HEK293T (cell line): Measurements from ENCODE around the gene ZNF317.

ENCODE experiments used
- CTCF ChIA-PET: fragments of 350-600 bp; formaldehyde crosslinking; extraction: SDS; loops from one replicate; lab custom pipeline; 2021; ENCODE audit warnings: antibody characterized with exemption, inconsistent platforms; lab: Yijun Ruan, JAX
- POLR2A ChIA-PET: fragments of 350-600 bp; formaldehyde crosslinking; extraction: SDS; loops from one replicate; lab custom pipeline; 2020; ENCODE audit warnings: antibody characterized with exemption, inconsistent platforms; lab: Yijun Ruan, JAX
- DNase-seq: peaks from one replicate; pipeline ENCODE4 v3.0.0; 2012; ENCODE audit warnings: mixed read lengths; ENCODE audit errors: extremely low spot score
- ARNT ChIP-seq: fragments of 450-650 bp; IDR thresholded peaks from 2 replicates; pipeline ENCODE4 v1.6.1; 2017; ENCODE audit warnings: mild to moderate bottlenecking
- BHLHE40 ChIP-seq: fragments of 450-650 bp; IDR thresholded peaks from 2 replicates; pipeline ENCODE4 v1.6.1; 2016; ENCODE audit warnings: mild to moderate bottlenecking, moderate library complexity, borderline replicate concordance
- CTBP1 ChIP-seq: fragments of 450-650 bp; IDR thresholded peaks from 2 replicates; pipeline ENCODE4 v1.6.1; 2016; ENCODE audit warnings: borderline replicate concordance
- ELF4 ChIP-seq: fragments of 450-650 bp; IDR thresholded peaks from 2 replicates; pipeline ENCODE4 v1.6.1; 2017; ENCODE audit warnings: antibody characterized with exemption
- FOXA1 ChIP-seq: fragments of 450-650 bp; IDR thresholded peaks from 2 replicates; pipeline ENCODE4 v1.6.1; 2016; ENCODE audit warnings: mild to moderate bottlenecking
- FOXK2 ChIP-seq: fragments of 450-650 bp; IDR thresholded peaks from 2 replicates; pipeline ENCODE4 v1.6.1; 2016; ENCODE audit warnings: mild to moderate bottlenecking
- FOXM1 ChIP-seq: fragments of 450-650 bp; IDR thresholded peaks from 2 replicates; pipeline ENCODE4 v1.6.1; 2017; ENCODE audit warnings: mild to moderate bottlenecking, borderline replicate concordance
- HDGF ChIP-seq: fragments of 450-650 bp; IDR thresholded peaks from 2 replicates; pipeline ENCODE4 v1.6.1; 2017; ENCODE audit warnings: antibody characterized with exemption, borderline replicate concordance
- L3MBTL2 ChIP-seq: fragments of 450-650 bp; conservative IDR thresholded peaks from 2 replicates; pipeline ENCODE4 v1.6.1; 2016; ENCODE audit warnings: mild to moderate bottlenecking
- LEF1 ChIP-seq: fragments of 450-650 bp; IDR thresholded peaks from 2 replicates; pipeline ENCODE4 v1.6.1; 2017; ENCODE audit warnings: mild to moderate bottlenecking, borderline replicate concordance
- NFRKB ChIP-seq: fragments of 450-650 bp; IDR thresholded peaks from 2 replicates; pipeline ENCODE4 v1.6.1; 2016; ENCODE audit warnings: mild to moderate bottlenecking, moderate library complexity
- PKNOX1 ChIP-seq: fragments of 450-650 bp; IDR thresholded peaks from 2 replicates; pipeline ENCODE4 v1.6.1; 2016
- SP1 ChIP-seq: fragments of 450-650 bp; IDR thresholded peaks from 2 replicates; pipeline ENCODE4 v1.6.1; 2017
- SUZ12 ChIP-seq: fragments of 450-650 bp; IDR thresholded peaks from 2 replicates; pipeline ENCODE4 v1.6.1; 2016; ENCODE audit warnings: mild to moderate bottlenecking
- TARDBP ChIP-seq: fragments of 450-650 bp; IDR thresholded peaks from 2 replicates; pipeline ENCODE4 v1.6.1; 2016

The ZNF317 gene

DNA sequence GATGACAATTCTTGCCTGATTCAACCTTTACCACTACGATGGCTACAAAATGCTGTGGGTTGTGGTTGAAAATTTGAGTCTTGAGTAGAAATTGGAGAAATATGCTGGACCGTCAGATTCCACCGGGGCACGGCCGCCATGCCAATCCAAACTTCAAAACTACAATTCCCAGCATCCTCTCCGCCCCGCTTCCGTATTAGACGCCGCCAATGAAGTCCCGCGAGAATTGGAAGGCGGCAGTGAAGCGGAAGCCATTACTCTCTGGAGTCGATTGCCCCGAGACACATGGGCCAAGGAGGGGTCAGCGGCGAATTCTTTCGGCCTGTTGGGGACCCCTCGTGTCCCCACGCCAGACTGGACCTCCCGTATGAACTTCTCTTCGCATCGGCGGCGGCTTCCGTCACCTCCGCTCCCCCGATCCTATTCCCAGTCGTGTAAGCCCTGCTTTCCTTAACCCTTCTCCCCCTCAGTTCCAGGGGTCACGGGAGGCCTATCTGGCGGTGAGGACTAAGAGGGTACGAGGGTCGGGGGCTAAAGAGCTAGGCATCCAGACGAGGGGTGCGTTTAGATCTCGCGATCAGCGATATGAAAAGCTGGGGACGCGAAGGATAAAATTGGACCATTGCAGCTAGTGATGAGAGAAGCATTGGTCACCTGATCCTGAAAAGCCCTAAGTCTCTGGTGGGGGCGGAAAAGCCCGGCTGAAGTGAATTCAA, at the start of gene ZNF317:
Gene ZNF317, plus strand, starts transcription at position 239 of the 716 bp plus-strand sequence. CDS start 15,620 bp downstream, outside the sequence.
- ChIA-PET POLR2A (no interaction called here), CTCF (no interaction called here)
- TF ChIP-seq FOXK2 (no peak), ELF4 (peak; percentile 96), LEF1 (no peak), PKNOX1 (peak; percentile 49; the same call in 1 of the 2 replicates), FOXA1 (no peak), CTBP1 (no peak), L3MBTL2 (peak; percentile 85)
- DNase-seq: peak; percentile 86

DNA sequence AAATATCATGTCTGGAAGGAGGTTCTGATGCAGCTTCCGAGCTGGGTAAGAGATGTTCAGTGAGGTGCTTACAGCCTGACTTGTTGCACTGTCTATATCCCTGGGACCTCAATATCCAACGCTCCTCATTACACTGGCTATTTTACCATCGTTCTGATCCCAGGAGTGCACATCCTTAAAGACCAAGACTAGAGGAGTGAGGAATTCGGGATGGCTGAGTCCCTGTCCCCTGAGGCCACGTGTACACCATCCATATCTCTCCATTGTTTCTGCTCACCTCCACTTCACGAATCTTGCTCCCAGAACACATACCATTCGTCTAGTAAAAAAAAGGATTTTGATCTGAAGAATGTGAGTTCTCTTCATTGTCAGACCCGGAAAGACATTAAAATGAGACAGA, 32.8 kb upstream of the ZNF317 start, which contains the start of gene OR7G2:
Gene OR7G2, minus strand, starts transcription at position 101 of the 400 bp plus-strand sequence. CDS start 4,232 bp downstream, outside the sequence.
- no peak for DNase-seq
- ChIA-PET CTCF (interaction anchor here (1.2 kb wide), 1 partner anchor 200 kb away, joined by 3 read pairs; no protein-coding TSS in a partner anchor), POLR2A (no interaction called here)
- TF ChIP-seq ARNT: no peak
- TF ChIP-seq PKNOX1: no peak
- no peak for TF ChIP-seq ELF4
- TF ChIP-seq BHLHE40: no peak
- no peak for TF ChIP-seq SUZ12

- CTCF ChIA-PET: no interaction called here
- TF ChIP-seq PKNOX1 (no peak), L3MBTL2 (no peak), LEF1 (no peak), ELF4 (no peak), FOXK2 (no peak), TARDBP (no peak), BHLHE40 (no peak), FOXM1 (no peak), SUZ12 (no peak), NFRKB (no peak), ARNT (no peak)
- POLR2A ChIA-PET: no interaction called here
These were observed 30.2 kb upstream of the ZNF317 start for GRCh38 chr19:9109959-9110358.

GRCh38 chr19:9115307-9115813, 24.8 kb upstream of the ZNF317 start, which contains the start of gene OR7G1:
OR7G1 (minus strand) TSS chr19:9115763; CDS start chr19:9115763, 0 bp downstream.
- no peak for TF ChIP-seq TARDBP
- TF ChIP-seq HDGF: no peak
- no peak for TF ChIP-seq NFRKB
- TF ChIP-seq ELF4: no peak
- no peak for TF ChIP-seq ARNT
- TF ChIP-seq LEF1: no peak
- TF ChIP-seq SP1: no peak
- no peak for TF ChIP-seq L3MBTL2
- TF ChIP-seq FOXA1: no peak
- TF ChIP-seq SUZ12: no peak
- no peak for DNase-seq
- ChIA-PET POLR2A (no interaction called here), CTCF (no interaction called here)

More at GRCh38 chr19:9109959-9110358, 30.2 kb upstream of the ZNF317 start:
- DNase-seq: no peak

GRCh38 chr19:9116547-9116946, 23.6 kb upstream of the ZNF317 start:
- no peak for TF ChIP-seq FOXK2
- TF ChIP-seq PKNOX1: no peak
- TF ChIP-seq FOXA1: no peak
- TF ChIP-seq FOXM1: no peak
- TF ChIP-seq ELF4: no peak
- TF ChIP-seq TARDBP: no peak
- CTCF ChIA-PET: no interaction called here
- no peak for DNase-seq
- POLR2A ChIA-PET: interaction anchor here (0.6 kb wide), 1 partner anchor 560 kb away, joined by 4 read pairs; no protein-coding TSS in a partner anchor

- POLR2A ChIA-PET: no interaction called here
- no peak for TF ChIP-seq SUZ12
- CTCF ChIA-PET: no interaction called here
- no peak for DNase-seq
These were observed 13.2 kb upstream of the ZNF317 start, which contains the start of gene OR7G3 for GRCh38 chr19:9126900-9127405. OR7G3 (minus strand) TSS chr19:9126950; CDS start chr19:9126950, 0 bp downstream.
